NCI-H1436 treated with DMSO at 0.1 percent for 48 hours (cell line): ENCODE measurements around the gene RALGPS1.

Experiments used
- DNase-seq: peaks from one replicate; lab custom pipeline; 2025; lab: John Stamatoyannopoulos, UW

Gene RALGPS1

DNA sequence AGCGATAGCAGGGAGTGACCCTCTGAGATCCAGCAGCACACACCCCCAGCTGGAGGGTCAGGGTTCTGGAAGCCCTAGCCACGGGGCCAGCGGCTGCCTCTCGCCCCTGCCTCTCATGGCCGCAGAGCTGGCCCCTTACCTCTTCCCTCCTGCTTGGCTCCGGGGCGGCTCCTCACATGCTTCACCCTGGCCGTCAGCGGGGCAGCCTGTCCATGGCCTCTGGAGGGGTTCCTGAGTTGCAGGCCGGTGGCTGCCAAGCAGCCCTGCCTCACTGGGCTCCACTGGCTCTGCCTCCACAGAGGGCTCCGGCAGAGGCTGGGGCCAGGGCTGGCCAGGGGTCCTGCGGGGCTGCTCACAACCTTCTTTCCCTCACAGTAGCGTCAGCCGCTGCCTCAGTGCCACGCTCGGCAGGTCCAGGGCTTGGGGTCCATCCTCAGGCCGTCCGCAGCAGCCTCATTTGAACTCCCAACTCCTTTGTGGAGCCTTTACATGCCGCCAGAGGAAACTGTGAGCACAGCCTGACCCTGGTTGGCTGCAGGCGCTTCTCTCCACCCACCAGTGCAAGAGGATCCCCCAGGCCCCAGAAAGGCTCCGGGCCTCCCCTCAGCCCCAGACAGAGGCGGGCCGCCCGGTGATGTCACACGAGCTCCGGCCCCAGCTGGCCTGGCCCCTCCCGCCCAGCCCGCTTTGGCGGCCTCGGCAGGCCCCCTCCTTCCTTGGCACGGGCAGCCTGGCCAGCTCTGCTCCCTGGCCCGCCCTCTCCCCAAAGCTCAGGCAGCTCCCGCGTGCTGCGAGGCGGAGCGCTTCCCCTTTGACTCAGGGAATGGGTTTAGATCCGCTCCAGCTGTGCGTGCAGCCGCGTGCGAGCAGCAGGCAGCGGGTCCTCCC is 207.8 kb downstream of the RALGPS1 start, which contains the start of gene ANGPTL2:
TSS of gene ANGPTL2 (minus strand) at position 460 of the 888 bp plus-strand sequence. CDS start 13,904 bp downstream, outside the sequence.
- no peak for DNase-seq

DNA sequence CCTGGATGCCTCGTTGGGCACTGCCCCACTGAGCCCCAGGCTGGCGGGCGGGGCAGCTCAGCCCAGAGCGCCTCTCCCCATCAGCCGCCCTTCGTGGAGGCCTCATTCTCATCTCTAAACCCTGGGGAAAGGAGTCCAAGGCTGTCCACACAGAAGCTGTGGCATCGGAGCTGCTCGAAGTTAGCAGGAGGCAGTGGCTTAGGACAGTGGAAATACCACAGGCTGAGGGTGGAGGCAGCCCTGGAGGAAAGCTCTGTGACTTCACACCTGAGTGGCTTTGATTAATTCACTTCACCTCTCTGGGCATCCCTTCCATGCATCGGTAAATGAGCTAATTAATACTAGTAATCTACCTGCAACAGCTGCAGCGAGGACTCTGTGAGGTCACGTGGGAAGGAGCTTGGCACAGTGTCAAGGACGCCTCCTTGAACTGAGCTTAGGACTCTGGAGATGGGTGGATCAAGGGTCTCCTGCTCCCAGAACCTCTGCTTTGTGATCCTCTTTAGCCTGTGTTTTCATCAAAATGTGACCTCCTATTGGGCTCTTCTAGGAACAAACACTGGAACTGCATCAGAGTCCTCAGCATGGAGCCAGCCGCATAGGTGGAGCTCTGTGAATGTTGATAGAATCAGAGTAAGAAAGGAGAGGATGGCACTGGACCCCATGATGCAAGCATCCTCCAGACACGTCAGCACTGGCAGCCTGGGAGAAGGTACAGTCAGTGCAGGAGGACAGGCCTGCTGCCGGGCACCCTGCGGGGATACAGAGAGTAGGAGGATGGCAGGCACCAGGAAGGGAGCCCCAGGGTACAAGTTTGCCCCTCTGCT is 208.7 kb downstream of the RALGPS1 start:
- DNase-seq, result no peak

DNA sequence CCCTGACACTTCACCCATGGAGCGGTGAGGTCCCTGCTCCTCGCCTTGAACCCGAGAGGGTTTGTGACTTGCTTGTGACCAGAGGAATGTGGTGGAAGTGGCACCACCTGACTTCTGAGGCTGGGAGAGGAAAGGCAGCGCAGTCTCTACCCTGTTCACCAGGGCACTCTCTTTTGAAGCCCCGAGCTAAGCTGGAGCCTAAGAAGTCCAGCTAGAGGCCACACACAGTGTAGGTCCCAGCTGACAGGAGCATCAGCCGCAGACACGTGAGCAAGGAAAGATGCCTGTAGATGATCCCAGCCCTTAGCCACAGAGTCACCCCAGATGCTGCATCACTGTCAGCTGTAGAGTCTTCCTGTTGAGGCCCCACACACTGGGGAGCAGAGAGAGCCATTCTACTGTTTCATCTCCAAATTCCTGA is 209.5 kb downstream of the RALGPS1 start:
- DNase-seq, result no peak

DNA sequence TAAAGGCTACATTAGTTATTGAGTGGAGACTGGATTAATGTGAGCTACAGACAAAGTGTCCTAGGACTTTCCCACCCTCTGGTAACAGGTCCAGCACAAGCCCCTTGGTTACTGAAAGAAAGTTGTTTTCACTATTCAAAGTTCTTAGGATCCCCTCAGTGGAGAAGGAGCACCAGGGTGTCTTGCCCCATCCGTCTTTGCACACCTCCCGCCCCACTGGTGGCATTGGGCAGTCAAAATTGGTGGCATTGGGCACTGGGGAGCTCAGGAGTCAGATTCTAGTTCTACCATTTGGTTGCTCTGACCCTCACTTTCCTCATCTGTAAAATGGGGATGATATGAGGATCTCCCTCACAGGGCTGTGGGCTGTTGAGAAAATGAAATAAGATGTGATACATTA is 210.2 kb downstream of the RALGPS1 start:
- no peak for DNase-seq

DNA sequence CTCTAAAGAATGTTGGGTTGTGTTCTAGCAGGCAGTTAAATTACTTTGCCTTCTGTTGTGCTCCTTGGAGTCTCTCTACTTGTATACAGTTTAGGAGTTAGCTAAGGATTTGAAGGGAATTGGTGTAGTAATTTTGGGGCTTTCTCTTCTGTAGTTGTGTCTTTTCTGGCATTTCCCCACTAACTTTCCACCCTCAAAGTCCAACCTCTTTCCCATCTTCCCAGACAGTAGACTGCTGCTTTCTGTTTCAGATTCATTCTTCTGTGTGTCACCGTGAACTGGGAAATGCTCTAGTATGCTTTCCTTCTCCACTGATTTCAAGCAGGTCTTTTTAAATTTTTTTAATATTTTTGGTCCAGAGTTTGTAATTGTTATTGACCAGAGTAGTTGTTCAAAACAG is 212.4 kb downstream of the RALGPS1 start:
- DNase-seq, result no peak

DNA sequence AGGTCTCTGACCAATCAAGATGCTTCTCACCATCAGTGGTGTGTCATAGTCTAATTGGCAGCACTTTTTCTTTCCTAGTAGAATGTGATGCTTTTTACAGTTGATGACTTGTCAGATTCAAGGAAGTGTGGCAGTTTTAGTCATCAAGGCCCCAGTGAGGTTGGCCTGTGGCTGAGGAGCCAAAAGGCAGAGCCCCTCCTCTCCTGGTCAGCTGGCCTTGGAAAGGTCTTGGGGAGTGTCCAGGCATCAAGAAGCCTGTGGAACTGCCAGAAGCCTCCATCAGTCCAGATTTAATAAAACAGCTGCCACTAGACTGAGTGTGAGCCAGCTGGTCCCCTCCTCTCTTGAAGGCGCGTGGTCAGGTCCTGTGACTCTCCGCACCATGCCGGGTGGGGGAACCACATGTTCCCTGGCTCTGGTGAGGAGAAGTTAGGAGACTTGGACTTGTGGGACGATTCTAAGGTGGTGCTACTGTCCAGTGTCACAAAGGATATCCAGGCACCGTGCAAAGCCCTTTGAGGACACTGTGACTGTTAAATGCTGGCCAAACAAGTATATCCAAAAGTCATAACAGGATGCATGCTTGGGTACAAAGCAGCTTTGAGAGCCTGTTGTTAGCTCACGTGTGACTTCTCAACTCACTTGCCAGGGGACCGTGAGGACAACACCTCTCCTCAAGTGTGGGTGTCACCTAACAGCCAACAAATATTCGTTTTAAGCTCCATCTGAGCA is 213.9 kb downstream of the RALGPS1 start:
- DNase-seq, result no peak

DNA sequence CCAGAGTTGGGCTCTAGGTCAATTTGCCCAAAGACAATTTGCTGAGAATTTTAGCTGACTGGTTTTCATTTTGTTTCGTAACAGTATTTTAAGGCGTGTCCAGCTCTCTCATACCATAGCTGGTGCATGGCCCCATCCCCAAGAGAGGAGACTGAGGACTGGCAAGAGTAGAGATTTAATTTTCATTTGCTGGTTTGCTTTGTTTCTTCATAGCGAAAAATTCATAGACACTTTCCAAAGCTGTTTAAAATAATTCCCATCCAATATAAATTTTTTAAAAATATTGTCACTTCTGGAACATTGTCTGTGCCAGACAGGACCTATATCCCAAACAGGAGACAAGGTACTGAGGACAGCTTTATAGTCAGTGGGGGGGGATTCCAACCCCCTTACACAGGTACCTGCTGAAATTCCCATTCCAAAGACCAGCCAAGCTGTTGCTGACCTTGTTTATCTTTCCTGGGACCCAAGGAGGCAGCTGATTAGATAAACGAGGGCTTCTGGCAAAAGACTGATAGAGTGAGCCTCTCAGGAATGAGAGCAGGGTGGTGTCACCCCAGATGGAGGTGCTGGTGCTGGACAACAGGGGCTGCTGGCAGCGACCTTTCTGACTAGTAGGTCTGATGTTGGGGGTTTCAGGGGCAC is 214.6 kb downstream of the RALGPS1 start:
- DNase-seq, result no peak

DNA sequence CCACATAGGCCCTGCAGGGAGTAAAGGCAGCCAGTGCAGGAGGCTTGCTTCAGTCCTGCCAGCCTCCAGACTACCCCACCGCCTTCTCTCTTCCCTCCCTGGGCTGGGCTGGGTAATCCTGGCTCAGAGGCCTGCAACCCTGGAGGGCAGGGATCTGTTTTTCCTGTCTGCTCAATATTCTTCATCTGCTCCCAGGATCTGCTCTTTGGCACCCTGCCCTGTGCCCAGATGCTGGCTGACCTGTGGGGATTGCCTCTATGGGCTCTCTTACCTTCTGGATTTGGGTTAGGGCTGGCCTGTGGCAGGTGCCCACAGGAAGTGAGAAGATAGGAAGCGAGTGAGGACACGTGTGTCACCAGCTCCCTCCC is 215.1 kb downstream of the RALGPS1 start:
- no peak for DNase-seq

DNA sequence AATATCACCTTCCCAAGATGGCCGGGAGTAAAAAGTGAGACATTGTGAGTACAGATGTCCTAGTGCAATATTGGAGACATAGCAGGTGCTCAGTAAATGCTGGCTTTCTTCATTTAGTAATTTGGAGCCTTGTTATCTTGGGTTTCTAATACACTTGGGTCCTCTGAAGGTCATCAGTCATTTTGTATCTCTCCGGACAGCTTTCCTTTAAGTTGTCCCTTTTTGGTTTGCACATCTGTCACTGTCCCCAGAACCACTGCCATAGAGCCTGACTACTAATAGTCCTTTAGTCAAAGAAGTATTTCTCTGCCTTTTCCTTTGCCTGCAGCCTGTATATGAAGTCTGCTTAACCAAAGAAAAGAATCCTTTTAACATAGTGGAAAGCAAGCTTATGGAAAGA is 215.7 kb downstream of the RALGPS1 start:
- no peak for DNase-seq

DNA sequence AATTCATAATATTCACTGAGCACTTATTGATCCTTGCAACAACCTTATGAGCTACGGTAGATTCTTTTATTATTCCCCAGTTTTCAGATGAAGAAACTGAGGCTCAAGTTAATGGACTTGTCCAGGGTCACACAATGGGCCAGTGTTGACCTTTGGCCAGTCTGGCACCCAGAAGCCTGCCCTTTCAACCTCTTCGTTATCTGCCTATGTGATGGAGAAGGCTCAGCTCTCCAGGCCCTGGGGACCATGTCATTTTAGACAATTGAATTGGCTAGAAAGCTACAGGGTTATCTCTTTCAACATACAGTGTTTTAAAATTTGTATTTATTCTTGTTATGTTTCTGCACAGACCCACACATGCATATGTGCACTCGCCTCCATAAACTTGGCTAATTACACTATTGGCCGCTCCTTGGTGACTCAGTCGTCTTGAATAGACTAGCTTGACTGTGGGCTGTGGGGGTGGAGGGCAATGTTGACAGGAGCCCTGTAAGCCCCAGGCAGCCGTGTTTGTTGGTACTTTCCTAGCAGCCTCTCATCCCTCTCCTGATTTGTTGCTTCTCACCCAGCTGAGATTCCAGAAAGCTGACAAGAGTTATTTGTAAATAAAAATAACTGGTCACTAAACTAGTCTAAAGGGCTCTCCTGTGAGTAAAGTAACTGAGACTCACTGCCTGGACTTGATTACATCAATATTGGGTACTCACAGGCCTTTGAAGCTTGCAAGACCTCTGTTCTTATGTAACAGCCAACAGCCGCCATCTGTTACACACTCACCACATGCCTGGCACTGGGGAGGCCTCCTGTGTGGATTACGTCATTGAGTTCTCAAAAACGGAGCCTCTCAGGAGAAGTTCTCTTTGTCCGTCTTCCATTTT is 216.3 kb downstream of the RALGPS1 start:
- DNase-seq, result no peak

DNA sequence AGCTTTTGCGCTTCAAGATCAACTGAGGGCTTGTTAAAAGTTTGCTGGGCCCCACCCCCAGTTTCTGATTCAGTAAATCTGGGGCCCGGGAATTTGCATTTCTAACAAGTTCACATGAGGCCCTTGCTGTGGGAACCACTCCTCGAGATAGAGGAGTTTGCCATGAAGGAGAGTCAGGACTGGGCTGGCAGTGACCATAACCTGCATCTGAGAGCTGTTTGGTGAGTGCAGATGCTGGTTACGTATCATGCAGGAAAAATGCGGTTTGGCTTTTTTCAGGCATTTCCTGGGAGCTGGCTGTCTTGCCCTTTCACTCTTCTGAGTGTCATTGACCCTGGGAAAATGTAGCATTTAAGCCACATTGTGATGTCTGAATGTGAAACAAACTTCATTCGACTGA is 217.3 kb downstream of the RALGPS1 start:
- DNase-seq, result no peak

DNA sequence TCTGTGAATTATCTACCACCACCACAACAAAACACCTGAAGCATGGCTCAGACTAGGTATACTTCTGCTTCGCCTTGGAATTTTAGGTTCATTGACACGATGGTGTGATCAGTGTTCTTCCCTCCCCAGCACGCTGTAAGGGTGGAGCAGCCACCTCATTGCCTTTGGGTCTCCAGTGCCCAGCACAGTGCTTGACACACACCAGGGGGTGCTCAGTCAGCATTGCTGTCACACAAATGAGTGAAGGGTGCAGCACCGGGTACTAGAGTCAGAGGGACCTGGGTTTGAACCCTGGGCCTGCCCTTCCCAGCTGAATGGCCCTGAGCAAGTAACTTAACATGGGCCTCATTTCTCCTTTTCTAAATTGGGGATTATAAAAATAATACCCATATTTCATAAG is 217.8 kb downstream of the RALGPS1 start:
- no peak for DNase-seq

DNA sequence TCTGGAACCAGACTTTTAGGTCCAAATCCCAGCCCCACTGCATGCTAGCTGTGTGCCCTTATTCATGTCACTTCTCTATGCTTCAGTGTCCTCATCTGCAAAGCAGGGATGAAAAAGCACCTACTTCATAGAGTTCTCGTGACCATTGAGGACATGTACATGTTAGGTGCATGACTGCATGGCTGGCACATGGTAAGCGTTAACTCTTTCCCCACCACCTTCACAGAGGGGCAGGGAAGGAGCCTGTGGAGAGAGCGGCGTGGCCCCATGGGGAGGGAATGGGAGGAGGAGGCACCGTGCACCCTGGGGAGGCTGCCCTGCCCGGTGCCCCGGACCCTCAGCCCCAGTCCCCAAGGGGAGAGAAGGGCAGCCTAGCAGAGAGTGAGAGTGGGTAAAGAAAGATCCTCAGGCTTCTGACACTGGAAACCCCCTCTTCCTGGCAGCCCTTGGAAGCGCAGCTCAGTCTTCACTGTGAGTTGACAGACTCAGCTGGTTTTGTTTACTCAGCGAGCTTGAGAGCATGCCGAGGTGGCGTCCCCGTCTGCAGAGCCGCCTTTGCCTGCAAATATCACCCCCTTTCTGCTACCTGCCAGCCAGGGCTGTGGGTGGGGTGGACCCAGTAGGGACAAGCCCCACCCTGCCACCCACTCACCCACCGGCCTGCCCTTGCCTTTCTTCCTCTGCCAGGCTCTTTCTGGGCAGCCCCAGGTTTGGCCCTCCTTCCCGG is 218.5 kb downstream of the RALGPS1 start:
- DNase-seq, result no peak

DNA sequence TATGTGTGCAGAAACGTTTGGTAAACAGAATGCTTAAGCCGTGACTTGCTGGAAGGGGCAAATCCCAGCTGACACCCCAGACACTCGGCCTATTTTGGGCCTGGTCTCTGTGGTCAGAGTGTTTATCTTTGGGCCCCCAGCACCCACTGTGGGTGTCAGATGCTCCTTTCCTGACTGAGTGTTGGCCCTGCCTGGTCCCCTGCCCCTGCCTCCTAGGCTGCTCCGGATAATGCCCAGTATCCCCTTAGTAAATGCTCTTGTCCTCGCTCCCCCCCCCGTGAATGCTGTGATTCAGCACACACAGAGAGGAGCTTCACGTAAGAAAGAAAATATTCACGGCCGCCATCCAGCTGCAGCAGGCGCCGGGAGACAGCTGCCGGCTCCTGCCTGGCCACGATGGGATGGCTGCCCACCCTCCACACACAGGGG is 219.2 kb downstream of the RALGPS1 start:
- DNase-seq, result no peak

DNA sequence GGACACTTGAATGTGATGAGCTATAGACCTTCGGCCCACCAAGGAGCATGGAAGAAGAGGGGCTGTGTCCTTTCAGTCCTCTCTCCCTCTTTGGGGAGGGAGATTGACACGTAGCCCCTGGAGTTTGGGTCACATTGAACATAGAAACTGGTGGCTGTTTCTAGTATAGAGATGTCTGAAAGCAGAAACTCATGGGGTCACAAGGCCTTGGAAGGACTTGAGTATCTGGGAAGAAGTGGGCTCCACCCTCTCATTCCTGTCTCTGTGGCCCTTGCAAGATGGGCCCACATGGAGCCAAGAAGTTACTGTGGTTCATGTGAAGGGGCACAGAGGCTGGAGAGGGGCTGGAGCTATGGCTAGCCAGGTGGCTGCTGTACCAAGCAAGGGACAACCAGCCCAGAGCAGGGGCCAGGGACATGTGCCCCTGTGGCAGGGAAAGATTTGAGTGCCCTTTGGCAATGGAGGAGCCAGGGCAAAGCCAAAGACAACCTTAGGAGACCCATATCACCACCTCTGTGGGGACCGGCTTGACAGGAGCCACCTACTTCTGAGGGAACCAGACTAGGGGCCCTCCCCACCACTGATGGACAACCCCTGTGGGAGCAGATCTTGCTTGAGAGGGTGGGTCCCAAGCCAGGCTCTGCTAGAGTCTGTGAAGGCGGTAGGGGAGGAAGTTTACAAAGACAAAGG is 220.6 kb downstream of the RALGPS1 start:
- no peak for DNase-seq

DNA sequence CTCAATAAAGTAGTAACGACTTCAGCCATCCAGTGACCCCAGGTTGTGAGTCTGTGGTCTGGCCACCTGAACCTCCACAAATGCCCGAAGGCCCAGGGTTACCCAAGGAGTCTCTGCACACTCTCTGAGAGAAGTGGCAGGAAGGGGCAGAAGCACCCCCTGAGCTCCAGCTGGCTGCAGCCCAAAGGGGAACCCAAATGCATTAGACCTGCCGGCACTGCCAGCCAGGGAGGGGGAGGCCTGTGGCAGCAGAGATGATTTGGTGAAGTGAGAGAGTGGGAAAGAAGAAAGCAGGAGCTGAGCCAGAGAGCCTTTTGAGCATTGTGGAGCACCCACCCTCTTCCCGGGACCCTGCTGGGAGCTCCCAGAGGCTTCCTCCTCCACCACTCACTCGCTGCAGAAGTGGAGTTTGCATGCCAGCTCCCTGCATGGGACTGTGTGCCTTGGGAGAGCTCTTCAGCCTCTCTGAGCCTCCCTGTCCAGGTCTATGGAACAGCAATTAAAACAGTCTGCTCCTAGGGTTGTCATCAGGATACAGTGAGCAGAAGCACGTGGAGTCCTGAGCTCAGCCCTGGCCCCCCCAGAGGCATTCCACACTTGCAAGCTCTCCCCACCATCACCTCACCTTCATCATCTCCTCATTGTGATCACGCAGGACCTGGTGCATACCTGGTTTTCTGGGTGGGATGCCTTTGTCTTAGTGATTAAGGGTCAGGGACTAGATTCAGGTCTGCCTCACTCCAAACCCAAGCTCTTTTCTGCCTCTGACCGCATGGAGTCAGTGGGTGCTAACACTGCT is 221.7 kb downstream of the RALGPS1 start:
- no peak for DNase-seq

DNA sequence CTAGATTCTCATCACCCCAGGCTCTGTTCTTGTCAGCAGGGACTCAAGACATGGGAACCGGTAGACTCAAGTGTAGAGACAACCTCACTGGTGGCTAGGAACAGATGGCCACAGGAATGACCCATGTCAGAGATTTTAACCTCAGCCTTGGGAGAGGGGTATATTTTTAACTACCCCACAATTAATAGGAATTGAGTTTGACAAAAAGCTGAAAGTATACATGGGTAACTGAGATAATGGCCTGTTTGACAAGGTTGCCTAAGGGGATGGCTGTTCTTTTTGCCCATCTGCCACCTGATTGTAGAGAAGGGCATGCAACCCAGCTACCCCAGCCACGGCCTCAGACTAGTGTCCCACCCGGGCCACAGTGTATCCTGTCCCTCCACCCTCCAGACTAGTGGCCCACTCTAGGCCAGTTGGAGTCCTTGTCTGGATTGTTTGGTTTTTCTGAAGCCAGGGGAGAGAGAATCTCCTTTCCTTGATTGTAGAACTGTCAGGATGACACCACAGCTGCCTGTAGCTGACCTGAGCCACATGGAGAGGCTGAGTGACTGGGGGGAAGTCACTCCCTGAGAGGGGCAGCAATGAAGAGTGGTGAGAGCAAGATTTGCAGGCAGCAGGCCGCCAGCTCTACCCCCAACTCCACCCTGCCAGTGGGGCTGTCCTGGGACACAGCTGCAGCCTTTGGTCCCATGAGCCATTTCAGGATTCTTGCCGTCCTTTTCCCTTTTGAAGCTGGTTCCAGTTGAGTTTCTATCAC is 222.5 kb downstream of the RALGPS1 start:
- DNase-seq, result no peak
